Smooth muscle cell (in vitro differentiated cells): Measurements from ENCODE around the gene MEIOB. TPM values are rescaled to one million over a fixed set of nuclear protein-coding genes. Genes with fewer than 3 reads are reported as not detected.

Experiments used
- DNase-seq: peaks from one replicate; lab custom pipeline; 2025; ENCODE audit not compliant: unreplicated experiment; lab: John Stamatoyannopoulos, UW
- H2AFZ ChIP-seq: fragments of 200-600 bp; sonication (generic); 2 replicates; pipeline ENCODE4 v1.6.0; 2016; ENCODE audit warnings: antibody characterized with exemption, low read depth, mild to moderate bottlenecking
- H3F3A ChIP-seq: fragments of 200-600 bp; sonication (generic); 2 replicates; pipeline ENCODE4 v1.6.0; 2017; ENCODE audit warnings: antibody characterized with exemption, low read depth
- H3K27ac ChIP-seq: fragments of 200-600 bp; sonication (generic); 2 replicates; pipeline ENCODE4 v1.5.1; 2016; ENCODE audit warnings: low read depth, mild to moderate bottlenecking
- H3K27me3 ChIP-seq: fragments of 200-600 bp; sonication (generic); 2 replicates; pipeline ENCODE4 v1.6.1; 2016; ENCODE audit warnings: low read depth, mild to moderate bottlenecking
- H3K36me3 ChIP-seq: fragments of 200-600 bp; sonication (generic); 2 replicates; pipeline ENCODE4 v1.5.1; 2016; ENCODE audit warnings: low read depth
- H3K4me1 ChIP-seq: fragments of 200-600 bp; sonication (generic); 2 replicates; pipeline ENCODE4 v1.5.1; 2016; ENCODE audit warnings: low read depth
- H3K4me2 ChIP-seq: fragments of 200-600 bp; sonication (generic); 2 replicates; pipeline ENCODE4 v1.6.0; 2016; ENCODE audit warnings: mild to moderate bottlenecking
- H3K4me3 ChIP-seq: fragments of 200-600 bp; sonication (generic); 2 replicates; pipeline ENCODE4 v1.5.1; 2016; ENCODE audit warnings: mild to moderate bottlenecking
- H3K79me2 ChIP-seq: fragments of 200-600 bp; sonication (generic); 2 replicates; pipeline ENCODE4 v1.6.0; 2016; ENCODE audit warnings: low read depth, mild to moderate bottlenecking
- H3K9ac ChIP-seq: fragments of 200-600 bp; sonication (generic); 2 replicates; pipeline ENCODE4 v1.6.0; 2016; ENCODE audit warnings: low read depth
- H3K9me3 ChIP-seq: fragments of 200-600 bp; sonication (generic); replicated peaks from 2 replicates; pipeline ENCODE4 v1.5.1; 2016; ENCODE audit warnings: low read depth
- H4K20me1 ChIP-seq: fragments of 200-600 bp; sonication (generic); 2 replicates; pipeline ENCODE4 v1.6.0; 2016; ENCODE audit warnings: low read depth
- CTCF ChIP-seq: fragments of 200-600 bp; sonication (generic); IDR thresholded peaks from 2 replicates; pipeline ENCODE4 v1.5.1; 2017; ENCODE audit warnings: borderline replicate concordance, mild to moderate bottlenecking, antibody characterized with exemption; ENCODE audit not compliant: insufficient read depth, poor library complexity, severe bottlenecking
- WGBS: methylation state at CpG from one replicate; pipeline ENCODE4 v1.1.7; 2016; ENCODE audit warnings: low lambda C conversion rate; 5-methylcytosine and 5-hydroxymethylcytosine counted together
- polyA plus RNA-seq: library from polyadenylated mRNA; unstranded; fragments of >200 nt; fragmentation: Nextera tagmentation; extraction: Ambion mirVana; gene quantifications from 2 replicates; pipeline ENCODE4 v1.2.1, GENCODE V29; 2016
- total RNA-seq: library from RNA; depleted of rRNA; stranded (reverse); fragments of >200 nt; gene quantifications from 2 replicates; pipeline ENCODE4 v1.2.3, GENCODE V29; 2014

MEIOB gene
- total and polyA plus RNA-seq, 2 experiments from 2014 or later = 0.18 to 1.7 TPM

- no peak overlapping the region for H2AFZ ChIP-seq
- no peaks in the 10 kb centered on the region for H3K27me3 ChIP-seq
- H3F3A ChIP-seq = no peaks in the 10 kb centered on the region
- WGBS = 62% methylated on average over 9 of the region's 9 CpGs
- H3K79me2 ChIP-seq = peaks cover 23% of the 10 kb centered on the region
- no peak overlapping the region for H3K27ac ChIP-seq
- H3K36me3 ChIP-seq = no peaks in the 10 kb centered on the region
- no peak overlapping the region for H3K9ac ChIP-seq
- no peak for DNase-seq
- no peaks in the 10 kb centered on the region for H4K20me1 ChIP-seq
- H3K9me3 ChIP-seq = no peaks in the 10 kb centered on the region
- H3K4me2 ChIP-seq = no peak overlapping the region
- TF ChIP-seq CTCF = peak; percentile 7
- H3K4me3 ChIP-seq = no peak overlapping the region
- peaks cover 12% of the 10 kb centered on the region for H3K4me1 ChIP-seq
These were observed 48.1 kb downstream of the MEIOB start for GRCh38 chr16:1823821-1824220.

- 98% methylated on average over 16 of the region's 16 CpGs for WGBS
- no peak for TF ChIP-seq CTCF
- no peaks in the 10 kb centered on the region for H3K36me3 ChIP-seq
These were observed 49.2 kb downstream of the MEIOB start for GRCh38 chr16:1822801-1823200.

GRCh38 chr16:1821861-1822611 lies 49.9 kb downstream of the MEIOB start:
- H3K4me1 ChIP-seq = no peaks in the 10 kb centered on the region
- H3K4me2 ChIP-seq = no peak overlapping the region
- H3K79me2 ChIP-seq = peaks cover 10% of the 10 kb centered on the region
- H4K20me1 ChIP-seq = no peaks in the 10 kb centered on the region
- H2AFZ ChIP-seq = no peak overlapping the region
- H3K27me3 ChIP-seq = no peaks in the 10 kb centered on the region
- H3K4me3 ChIP-seq = no peak overlapping the region
- 97% methylated on average over 24 of the region's 24 CpGs for WGBS
- H3K36me3 ChIP-seq = no peaks in the 10 kb centered on the region
- no peak overlapping the region for H3K9ac ChIP-seq
- no peak overlapping the region for H3K27ac ChIP-seq
- H3K9me3 ChIP-seq = no peaks in the 10 kb centered on the region
- no peak for DNase-seq
- H3F3A ChIP-seq = no peaks in the 10 kb centered on the region
- no peak for TF ChIP-seq CTCF

More at GRCh38 chr16:1822801-1823200, 49.2 kb downstream of the MEIOB start:
- Histone ChIP-seq H3K9ac (no peak overlapping the region), H3K9me3 (no peaks in the 10 kb centered on the region), H3K27me3 (no peaks in the 10 kb centered on the region), H3K79me2 (peaks cover 13% of the 10 kb centered on the region), H3K4me2 (no peak overlapping the region), H3K4me1 (peaks cover 2% of the 10 kb centered on the region), H3K27ac (no peak overlapping the region), H4K20me1 (no peaks in the 10 kb centered on the region), H3F3A (no peaks in the 10 kb centered on the region), H3K4me3 (no peak overlapping the region), H2AFZ (no peak overlapping the region)
- DNase-seq = no peak

GRCh38 chr16:1820946-1821290 lies 51.0 kb downstream of the MEIOB start:
- Histone ChIP-seq H3K27ac (no peak overlapping the region), H3K27me3 (no peaks in the 10 kb centered on the region)
- DNase-seq = no peak

More at GRCh38 chr16:1820946-1821290, 51.0 kb downstream of the MEIOB start:
- Histone ChIP-seq H3K9ac (no peak overlapping the region), H4K20me1 (no peaks in the 10 kb centered on the region), H3K36me3 (no peaks in the 10 kb centered on the region), H3K4me1 (no peaks in the 10 kb centered on the region), H3K4me2 (no peak overlapping the region), H2AFZ (no peak overlapping the region), H3F3A (no peaks in the 10 kb centered on the region), H3K9me3 (no peaks in the 10 kb centered on the region), H3K79me2 (peaks cover 10% of the 10 kb centered on the region), H3K4me3 (no peak overlapping the region)
- 94% methylated on average over 12 of the region's 12 CpGs for WGBS
- no peak for TF ChIP-seq CTCF
